ENCODE data around the gene AGL. TPM values are rescaled to one million over a fixed set of nuclear protein-coding genes. Genes with fewer than 3 reads are reported as not detected.

Gene AGL
- total RNA-seq, 2 donors from 2014 or later, result 89.2 to 102 TPM

DNA sequence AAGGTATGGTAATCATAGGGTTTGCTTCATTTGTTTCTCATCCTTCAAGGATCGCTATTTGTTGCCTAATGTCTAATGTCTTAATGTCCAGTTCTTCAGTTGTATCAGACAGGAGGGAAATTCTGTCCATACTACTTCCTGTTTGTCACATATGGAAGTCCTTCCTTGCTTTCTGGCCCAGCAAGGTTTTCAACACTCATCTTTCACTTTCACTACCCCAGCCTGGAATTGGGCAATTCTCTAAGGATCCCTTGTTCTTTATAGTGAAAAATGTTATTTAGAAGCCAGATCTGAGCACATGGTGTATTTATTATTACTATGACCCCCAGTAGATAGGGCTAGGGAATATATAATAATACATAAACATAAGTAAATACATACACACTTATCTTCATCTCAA, 69.1 kb downstream of the AGL start:
- Histone ChIP-seq H3K4me3 (ENCODE audit: low read length) (no peak overlapping the region), H3K9ac (ENCODE audit: extremely low read depth, low read length, poor library complexity, severe bottlenecking) (no peak overlapping the region), H3K4me1 (ENCODE audit: control insufficient read depth, insufficient read depth, low read length) (no peaks in the 10 kb centered on the region), H3K27me3 (ENCODE audit: control insufficient read depth, insufficient read depth, low read length, poor library complexity, severe bottlenecking) (no peaks in the 10 kb centered on the region), H3K27ac (ENCODE audit: low read depth, low read length) (no peak overlapping the region), H3K36me3 (ENCODE audit: control insufficient read depth, insufficient read depth, low read length) (peaks cover 99% of the 10 kb centered on the region), H3K9me3 (ENCODE audit: control insufficient read depth, low read length) (no peaks in the 10 kb centered on the region)
- Mint-ChIP-seq H3K9me3 (no peaks in the 10 kb centered on the region), H3K4me3 (no peak overlapping the region), H3K27me3 (ENCODE audit: insufficient read depth) (no peaks in the 10 kb centered on the region), H3K27ac (no peak overlapping the region), H3K36me3 (ENCODE audit: low read depth) (peaks cover 52% of the 10 kb centered on the region), H3K4me1 (no peaks in the 10 kb centered on the region)
- DNase-seq, result no peak
- TF ChIP-seq, protein P1, sequence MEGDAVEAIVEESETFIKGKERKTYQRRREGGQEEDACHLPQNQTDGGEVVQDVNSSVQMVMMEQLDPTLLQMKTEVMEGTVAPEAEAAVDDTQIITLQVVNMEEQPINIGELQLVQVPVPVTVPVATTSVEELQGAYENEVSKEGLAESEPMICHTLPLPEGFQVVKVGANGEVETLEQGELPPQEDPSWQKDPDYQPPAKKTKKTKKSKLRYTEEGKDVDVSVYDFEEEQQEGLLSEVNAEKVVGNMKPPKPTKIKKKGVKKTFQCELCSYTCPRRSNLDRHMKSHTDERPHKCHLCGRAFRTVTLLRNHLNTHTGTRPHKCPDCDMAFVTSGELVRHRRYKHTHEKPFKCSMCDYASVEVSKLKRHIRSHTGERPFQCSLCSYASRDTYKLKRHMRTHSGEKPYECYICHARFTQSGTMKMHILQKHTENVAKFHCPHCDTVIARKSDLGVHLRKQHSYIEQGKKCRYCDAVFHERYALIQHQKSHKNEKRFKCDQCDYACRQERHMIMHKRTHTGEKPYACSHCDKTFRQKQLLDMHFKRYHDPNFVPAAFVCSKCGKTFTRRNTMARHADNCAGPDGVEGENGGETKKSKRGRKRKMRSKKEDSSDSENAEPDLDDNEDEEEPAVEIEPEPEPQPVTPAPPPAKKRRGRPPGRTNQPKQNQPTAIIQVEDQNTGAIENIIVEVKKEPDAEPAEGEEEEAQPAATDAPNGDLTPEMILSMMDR (conservative IDR thresholded peaks at IDR 0.05), result no peak
- 91% methylated on average over 1 of the region's 1 CpG; no CpG with 5 or more reads in 1 of the 2 experiments for WGBS, 2 experiments (ENCODE audit: insufficient coverage in 1 of 2, insufficient read length in 1 of 2)

DNA sequence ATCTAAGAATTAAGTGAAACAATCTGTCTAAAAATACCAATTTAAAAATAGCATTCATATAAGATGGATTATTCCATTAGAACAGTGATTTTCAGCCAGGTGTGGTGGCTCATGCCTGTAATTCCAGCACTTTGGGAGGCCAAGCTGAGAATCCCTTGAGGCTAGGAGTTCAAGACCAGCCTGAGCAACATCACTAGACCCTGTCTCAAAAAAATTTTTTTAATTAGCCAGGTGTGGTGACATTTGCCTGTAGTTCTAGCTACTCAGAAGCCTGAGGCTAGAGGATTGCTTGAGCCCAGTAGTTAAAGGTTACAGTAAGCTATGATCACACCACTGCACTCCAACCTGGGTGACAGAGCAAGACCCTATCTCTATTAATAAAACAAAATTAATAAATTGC, 84.6 kb downstream of the AGL start:
- Histone ChIP-seq H3K4me3 (ENCODE audit: low read length) (no peak overlapping the region), H3K36me3 (ENCODE audit: control insufficient read depth, insufficient read depth, low read length) (no peaks in the 10 kb centered on the region), H3K4me1 (ENCODE audit: control insufficient read depth, insufficient read depth, low read length) (peaks cover 3% of the 10 kb centered on the region), H3K27me3 (ENCODE audit: control insufficient read depth, insufficient read depth, low read length, poor library complexity, severe bottlenecking) (no peaks in the 10 kb centered on the region), H3K9me3 (ENCODE audit: control insufficient read depth, low read length) (peaks cover 17% of the 10 kb centered on the region), H3K27ac (ENCODE audit: low read depth, low read length) (no peak overlapping the region), H3K9ac (ENCODE audit: extremely low read depth, low read length, poor library complexity, severe bottlenecking) (no peak overlapping the region)
- peaks cover 6% of the 10 kb centered on the region for H3K4me1 Mint-ChIP-seq
- H3K36me3 Mint-ChIP-seq (ENCODE audit: low read depth), result no peaks in the 10 kb centered on the region
- TF ChIP-seq, protein P1 (conservative IDR thresholded peaks at IDR 0.05), result no peak
- no peak overlapping the region for H3K4me3 Mint-ChIP-seq
- H3K9me3 Mint-ChIP-seq, result peaks cover 12% of the 10 kb centered on the region
- no peak overlapping the region for H3K27ac Mint-ChIP-seq
- no peaks in the 10 kb centered on the region for H3K27me3 Mint-ChIP-seq (ENCODE audit: insufficient read depth)
- no peak for DNase-seq

DNA sequence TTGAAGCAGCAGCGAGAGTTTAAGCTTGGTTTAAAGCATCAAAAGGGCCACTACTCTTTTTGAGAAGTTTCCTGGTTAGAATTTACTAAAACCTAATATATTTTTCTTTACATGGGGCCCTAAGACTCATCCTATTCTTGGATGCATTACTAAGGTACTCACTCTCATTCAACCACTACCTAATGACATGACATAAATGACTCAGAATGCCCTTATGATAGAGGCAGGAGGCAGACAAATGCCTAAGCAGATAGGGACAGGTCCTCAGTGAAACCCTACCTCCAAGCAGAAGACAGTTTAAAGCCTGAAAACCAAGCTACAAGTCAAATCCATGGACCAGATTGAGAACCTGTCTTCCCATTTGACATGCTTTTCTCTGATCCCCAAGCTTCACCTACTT, 85.4 kb downstream of the AGL start:
- no peaks in the 10 kb centered on the region for H3K4me1 ChIP-seq (ENCODE audit: control insufficient read depth, insufficient read depth, low read length)
- H3K9me3 Mint-ChIP-seq, result peaks cover 12% of the 10 kb centered on the region
- no peaks in the 10 kb centered on the region for H3K27me3 Mint-ChIP-seq (ENCODE audit: insufficient read depth)
- no peaks in the 10 kb centered on the region for H3K36me3 Mint-ChIP-seq (ENCODE audit: low read depth)
- H3K27ac ChIP-seq (ENCODE audit: low read depth, low read length), result no peak overlapping the region
- no peak overlapping the region for H3K4me3 Mint-ChIP-seq
- no peaks in the 10 kb centered on the region for H3K36me3 ChIP-seq (ENCODE audit: control insufficient read depth, insufficient read depth, low read length)
- H3K27ac Mint-ChIP-seq, result no peak overlapping the region
- no peaks in the 10 kb centered on the region for H3K27me3 ChIP-seq (ENCODE audit: control insufficient read depth, insufficient read depth, low read length, poor library complexity, severe bottlenecking)
- 100% methylated on average over 1 of the region's 1 CpG for WGBS, 2 experiments (ENCODE audit: insufficient coverage in 1 of 2, insufficient read length in 1 of 2)
- no peak overlapping the region for H3K9ac ChIP-seq (ENCODE audit: extremely low read depth, low read length, poor library complexity, severe bottlenecking)
- TF ChIP-seq, protein P1 (conservative IDR thresholded peaks at IDR 0.05), result no peak
- H3K4me3 ChIP-seq (ENCODE audit: low read length), result no peak overlapping the region
- peaks cover 4% of the 10 kb centered on the region for H3K4me1 Mint-ChIP-seq
- no peak for DNase-seq
- H3K9me3 ChIP-seq (ENCODE audit: control insufficient read depth, low read length), result peaks cover 17% of the 10 kb centered on the region
